Smooth muscle cell of the brain vasculature (primary cell): Measurements from ENCODE around the gene NUS1.
"Not testable (repeated sequence)": the region's sequence is repeated elsewhere in the genome, so short reads cannot be mapped to it uniquely, and the experiment has no call there.

ENCODE experiments used
- DNase-seq: peaks from one replicate; pipeline ENCODE4 v3.0.0-alpha.2; 2012; ENCODE audit warnings: low read depth, low spot score

NUS1 gene

DNA sequence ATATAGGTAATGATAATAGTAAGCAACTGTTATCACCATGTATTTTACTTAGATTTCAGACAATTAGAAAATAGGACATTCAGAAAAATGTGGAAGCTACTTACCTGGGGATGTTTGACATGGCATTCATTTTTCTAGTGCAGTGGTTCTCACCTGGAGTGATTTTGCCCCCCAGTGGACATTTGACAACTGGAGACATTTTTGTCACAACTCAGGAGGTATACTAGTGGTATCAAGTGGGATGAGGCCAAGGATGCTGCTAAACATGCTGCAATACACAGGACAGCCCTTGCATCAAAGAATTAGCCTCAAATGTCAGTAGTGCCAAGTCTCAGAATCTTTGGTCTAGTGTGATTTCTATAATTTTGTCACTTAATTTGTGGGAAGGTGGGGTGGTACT, 36.1 kb downstream of the NUS1 start:
- DNase-seq: no peak

- DNase-seq: no peak
Observed at GRCh38 chr6:117718895-117719294, 43.6 kb downstream of the NUS1 start.

- not testable (repeated sequence) for DNase-seq
Observed at GRCh38 chr6:117721520-117721919, 46.3 kb downstream of the NUS1 start.

- no peak for DNase-seq
Observed at GRCh38 chr6:117728626-117729025, 53.4 kb downstream of the NUS1 start.

- no peak for DNase-seq
Observed at GRCh38 chr6:117729613-117730012, 54.3 kb downstream of the NUS1 start.

GRCh38 chr6:117733341-117733740, 58.1 kb downstream of the NUS1 start:
- no peak for DNase-seq

- no peak for DNase-seq
Observed at GRCh38 chr6:117739869-117740268, 64.6 kb downstream of the NUS1 start.

DNA sequence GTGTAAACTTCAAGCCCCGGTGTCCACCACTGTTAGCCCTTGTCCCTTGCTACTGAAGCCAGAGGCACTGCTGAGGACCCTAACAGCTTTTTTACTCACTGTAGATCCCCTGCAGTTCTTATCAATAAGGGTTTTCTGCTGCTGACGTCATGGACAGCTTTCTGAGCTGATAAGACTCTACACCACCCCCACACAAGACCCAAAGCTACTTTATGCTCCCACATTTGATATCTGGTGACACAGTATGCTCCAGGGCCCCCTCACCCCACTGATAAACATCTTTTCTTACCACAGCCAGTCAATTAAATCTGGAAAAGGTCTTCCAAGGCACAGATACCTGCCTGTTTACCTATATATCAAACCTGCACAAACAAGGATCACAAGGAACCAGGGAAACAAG, 65.3 kb downstream of the NUS1 start:
- no peak for DNase-seq

GRCh38 chr6:117750675-117751074, 75.4 kb downstream of the NUS1 start:
- not testable (repeated sequence) for DNase-seq
